ENCODE measurements around the gene CAST. TPM values are rescaled to one million over a fixed set of nuclear protein-coding genes. Genes with fewer than 3 reads are reported as not detected.

CAST gene
- total and polyA plus RNA-seq, 10 donors = 30.0 to 233 (median 185) TPM

- no peak for DNase-seq
- no peak overlapping the region for H3K27ac ChIP-seq
Observed at GRCh38 chr5:96716716-96717115, 54.5 kb downstream of the CAST start.

DNA sequence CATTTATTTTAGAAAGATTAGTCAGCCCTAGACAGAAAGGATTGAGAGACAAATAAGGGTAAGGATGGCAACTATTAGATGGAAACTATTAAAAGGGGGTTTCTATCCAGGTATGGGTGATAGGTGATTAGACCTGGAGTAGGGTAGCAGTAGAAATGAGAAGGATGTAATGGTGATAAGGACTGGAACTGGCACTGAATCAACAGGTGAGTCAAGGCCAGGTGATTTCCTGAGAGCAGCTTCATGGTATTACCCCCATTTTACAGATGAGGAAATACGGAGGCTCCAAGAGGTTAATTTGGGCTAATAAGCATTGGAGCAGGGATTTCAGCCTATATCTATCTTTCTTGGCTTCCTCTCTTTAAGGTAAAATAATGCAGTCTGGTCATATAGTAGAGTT lies 55.7 kb downstream of the CAST start:
- Histone ChIP-seq H3K27ac (no peak overlapping the region), H3K36me3 (peaks cover 0 to 15% (median 4%) of the 10 kb centered on the region in 6 donors), H3K4me3 (no peak overlapping the region), H3K27me3 (replicated peaks in 1 of 7) (no peaks in the 10 kb centered on the region), H3K9me3 (no peaks in the 10 kb centered on the region), H3K4me1 (peaks cover 0 to 82% (median 34%) of the 10 kb centered on the region in 6 donors)
- intact Hi-C loops (cut with DNase I; ENCODE audit: low total_unique reads) = no loop called here
- 90 to 100% (median 97%) methylated on average over 1 of the region's 1 CpG for WGBS, 5 donors
- DNase-seq = no peak
- no peak for TF ChIP-seq CTCF (IDR thresholded peaks at IDR 0.05 in 8 of 11, conservative IDR thresholded peaks at IDR 0.05 in 3 of 11)
- TF ChIP-seq POLR2AphosphoS5 (IDR thresholded peaks at IDR 0.05) = no peak
- TF ChIP-seq POLR2A (IDR thresholded peaks at IDR 0.05) = no peak

More at GRCh38 chr5:96716716-96717115, 54.5 kb downstream of the CAST start:
- peaks cover 0 to 91% (median 35%) of the 10 kb centered on the region in 6 donors for H3K4me1 ChIP-seq
- peaks cover 0 to 9% (median 0%) of the 10 kb centered on the region in 6 donors for H3K36me3 ChIP-seq
- no peak overlapping the region for H3K4me3 ChIP-seq
- intact Hi-C loops (cut with DNase I; ENCODE audit: low total_unique reads) = no loop called here
- TF ChIP-seq POLR2AphosphoS5 (IDR thresholded peaks at IDR 0.05) (no peak), CTCF (IDR thresholded peaks at IDR 0.05 in 8 of 11, conservative IDR thresholded peaks at IDR 0.05 in 3 of 11) (no peak)
- H3K9me3 ChIP-seq = no peaks in the 10 kb centered on the region
- WGBS, 5 donors = 42 to 50% (median 48%) methylated on average over 2 of the region's 2 CpGs
- no peaks in the 10 kb centered on the region for H3K27me3 ChIP-seq (replicated peaks in 1 of 7)

- WGBS, 5 donors = 48 to 81% (median 73%) methylated on average over 7 of the region's 7 CpGs
- Histone ChIP-seq H3K36me3 (peaks cover 0 to 23% (median 4%) of the 10 kb centered on the region in 6 donors), H3K27me3 (replicated peaks in 1 of 7) (no peaks in the 10 kb centered on the region), H3K4me3 (no peak overlapping the region), H3K9me3 (no peaks in the 10 kb centered on the region), H3K4me1 (peaks cover 0 to 75% (median 31%) of the 10 kb centered on the region in 6 donors), H3K27ac (peak overlapping the region in 1 of 8 donors; percentile 29)
- no peak for DNase-seq
- intact Hi-C loops (cut with DNase I; ENCODE audit: low total_unique reads) = no loop called here
- TF ChIP-seq POLR2AphosphoS5 (IDR thresholded peaks at IDR 0.05) (peak in 2 of 3 donors; percentile 58 to 62), POLR2A (IDR thresholded peaks at IDR 0.05) (no peak)
Observed at GRCh38 chr5:96718635-96719077, 56.5 kb downstream of the CAST start.

GRCh38 chr5:96720408-96720807 lies 58.2 kb downstream of the CAST start:
- Histone ChIP-seq H3K4me1 (peaks cover 0 to 57% (median 19%) of the 10 kb centered on the region in 6 donors), H3K4me3 (no peak overlapping the region), H3K27me3 (replicated peaks in 1 of 7) (no peaks in the 10 kb centered on the region), H3K9me3 (no peaks in the 10 kb centered on the region), H3K36me3 (peaks cover 0 to 41% (median 12%) of the 10 kb centered on the region in 6 donors), H3K27ac (no peak overlapping the region)
- no peak for TF ChIP-seq CTCF (IDR thresholded peaks at IDR 0.05 in 8 of 11, conservative IDR thresholded peaks at IDR 0.05 in 3 of 11)
- TF ChIP-seq POLR2AphosphoS5 (IDR thresholded peaks at IDR 0.05) = no peak
- TF ChIP-seq POLR2A (IDR thresholded peaks at IDR 0.05) = no peak
- DNase-seq = no peak
- intact Hi-C loops (cut with DNase I; ENCODE audit: low total_unique reads) = no loop called here
- WGBS, 5 donors = 95 to 100% (median 95%) methylated on average over 2 of the region's 2 CpGs

All from spleen (tissue), 11 donors.